VCaP (cell line): ENCODE measurements around the gene NOX5.

Source experiments
- H3K27ac ChIP-seq: fragments of 450-650 bp; 2 replicates; pipeline ENCODE4 v1.5.1; 2017
- CTCF ChIP-seq: fragments of 450-650 bp; conservative IDR thresholded peaks from 2 replicates; pipeline ENCODE4 v1.5.1; 2017; ENCODE audit warnings: mild to moderate bottlenecking, moderate library complexity

NOX5 gene

GRCh38 chr15:69096196-69096595, 81.7 kb downstream of the NOX5 start:
- TF ChIP-seq CTCF = no peak

GRCh38 chr15:69096626-69097025, 82.1 kb downstream of the NOX5 start:
- TF ChIP-seq CTCF = no peak
- no peak overlapping the region for H3K27ac ChIP-seq

More at GRCh38 chr15:69096196-69096595, 81.7 kb downstream of the NOX5 start:
- no peak overlapping the region for H3K27ac ChIP-seq

- no peak for TF ChIP-seq CTCF
These were observed 84.3 kb downstream of the NOX5 start for GRCh38 chr15:69098771-69099170.

GRCh38 chr15:69099941-69100340, 85.4 kb downstream of the NOX5 start:
- TF ChIP-seq CTCF = no peak
- H3K27ac ChIP-seq = no peak overlapping the region

More at GRCh38 chr15:69098771-69099170, 84.3 kb downstream of the NOX5 start:
- H3K27ac ChIP-seq = no peak overlapping the region

- H3K27ac ChIP-seq = no peak overlapping the region
- TF ChIP-seq CTCF = no peak
These were observed 86.3 kb downstream of the NOX5 start for GRCh38 chr15:69100821-69101220.

- no peak overlapping the region for H3K27ac ChIP-seq
- no peak for TF ChIP-seq CTCF
These were observed 89.7 kb downstream of the NOX5 start for GRCh38 chr15:69104050-69104750.

- TF ChIP-seq CTCF = no peak
- no peak overlapping the region for H3K27ac ChIP-seq
These were observed 91.0 kb downstream of the NOX5 start for GRCh38 chr15:69105451-69105985.
